ENCODE results near the gene SLC30A2. TPM values are rescaled to one million over a fixed set of nuclear protein-coding genes. Genes with fewer than 3 reads are reported as not detected.
A peak's percentile ranks its signal among the peaks of the same experiment; 100 is the strongest.

Gene SLC30A2
- total RNA-seq, 2 experiments from 2014 or later: not detected

- ATAC-seq (ENCODE audit: low read depth) (no peak), DNase-seq (no peak)
- H3K4me1 Mint-ChIP-seq: no peaks in the 10 kb centered on the region
- no peak overlapping the region for H3K27ac Mint-ChIP-seq
- no peaks in the 10 kb centered on the region for H3K36me3 Mint-ChIP-seq
- POLR2A ChIA-PET: no interaction called here
- no peaks in the 10 kb centered on the region for H3K9me3 Mint-ChIP-seq
- no peak overlapping the region for H3K4me3 Mint-ChIP-seq
- H3K27me3 Mint-ChIP-seq: peaks cover 22% of the 10 kb centered on the region
Measured at GRCh38 chr1:26059906-26060305, 14.0 kb upstream of the SLC30A2 start.

DNA sequence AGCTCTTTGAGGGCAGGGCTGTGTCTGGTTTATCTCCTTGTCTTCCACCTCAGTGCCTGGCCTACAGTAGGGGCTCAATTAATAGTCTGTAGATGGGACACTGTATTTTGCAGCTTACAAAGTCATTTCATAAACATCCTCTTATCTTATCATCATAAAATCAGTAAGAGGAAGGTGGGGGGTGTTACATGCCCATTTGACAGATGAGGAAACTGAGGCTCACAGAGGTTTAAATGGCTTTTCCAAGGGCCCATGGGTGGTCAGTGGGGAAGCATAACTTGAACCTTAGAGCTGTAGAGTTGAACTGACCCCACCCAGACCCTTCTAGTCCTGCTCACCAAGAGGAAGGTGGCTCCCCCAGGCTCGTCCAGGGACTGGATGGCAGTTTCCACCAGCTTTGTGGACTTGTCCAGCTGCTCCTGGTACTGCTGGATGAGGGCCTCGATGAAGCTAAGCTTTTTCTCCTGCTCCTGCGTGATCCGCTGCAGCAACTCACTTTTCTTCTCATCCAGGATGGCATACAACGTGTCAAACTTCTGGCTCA lies 12.2 kb upstream of the SLC30A2 start:
- H3K4me1 Mint-ChIP-seq: no peaks in the 10 kb centered on the region

GRCh38 chr1:26057189-26057588 lies 11.3 kb upstream of the SLC30A2 start:
- Mint-ChIP-seq H3K36me3 (no peaks in the 10 kb centered on the region), H3K4me3 (no peak overlapping the region), H3K9me3 (no peaks in the 10 kb centered on the region), H3K27ac (no peak overlapping the region), H3K4me1 (no peaks in the 10 kb centered on the region), H3K27me3 (peaks cover 28% of the 10 kb centered on the region)
- DNase-seq (no peak), ATAC-seq (ENCODE audit: low read depth) (no peak)
- POLR2A ChIA-PET: no interaction called here

More for the DNA sequence above, 12.2 kb upstream of the SLC30A2 start:
- Mint-ChIP-seq H3K9me3 (no peaks in the 10 kb centered on the region), H3K27ac (no peak overlapping the region), H3K36me3 (no peaks in the 10 kb centered on the region), H3K27me3 (peaks cover 32% of the 10 kb centered on the region), H3K4me3 (no peak overlapping the region)
- DNase-seq (no peak), ATAC-seq (ENCODE audit: low read depth) (no peak)
- POLR2A ChIA-PET: no interaction called here

DNA sequence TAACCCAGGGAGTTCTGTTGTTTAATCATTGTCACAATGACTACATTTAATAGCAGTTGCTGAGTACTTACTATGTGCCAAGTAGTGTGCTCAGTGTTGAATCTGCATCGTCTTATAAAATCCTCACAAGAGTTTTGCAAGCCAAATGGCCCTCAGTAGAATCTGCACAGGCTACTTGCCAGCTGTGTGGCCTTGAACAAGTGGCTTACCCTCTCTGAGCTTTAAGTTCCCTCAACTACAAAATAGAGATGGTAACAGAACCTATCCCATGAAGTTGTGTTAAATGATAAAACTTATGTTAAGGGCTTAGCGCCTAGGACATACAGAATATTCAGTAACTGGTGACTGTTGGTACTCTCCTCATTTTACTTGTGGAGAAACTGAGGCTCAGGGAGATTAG lies 9.1 kb upstream of the SLC30A2 start:
- Mint-ChIP-seq H3K4me3 (no peak overlapping the region), H3K36me3 (no peaks in the 10 kb centered on the region), H3K9me3 (no peaks in the 10 kb centered on the region), H3K4me1 (peaks cover 7% of the 10 kb centered on the region), H3K27me3 (peaks cover 45% of the 10 kb centered on the region), H3K27ac (no peak overlapping the region)
- POLR2A ChIA-PET: interaction anchor here (1.0 kb wide), 1 partner anchor 12 kb away, joined by 3 read pairs; no protein-coding TSS in a partner anchor
- DNase-seq (no peak), ATAC-seq (ENCODE audit: low read depth) (no peak)

DNA sequence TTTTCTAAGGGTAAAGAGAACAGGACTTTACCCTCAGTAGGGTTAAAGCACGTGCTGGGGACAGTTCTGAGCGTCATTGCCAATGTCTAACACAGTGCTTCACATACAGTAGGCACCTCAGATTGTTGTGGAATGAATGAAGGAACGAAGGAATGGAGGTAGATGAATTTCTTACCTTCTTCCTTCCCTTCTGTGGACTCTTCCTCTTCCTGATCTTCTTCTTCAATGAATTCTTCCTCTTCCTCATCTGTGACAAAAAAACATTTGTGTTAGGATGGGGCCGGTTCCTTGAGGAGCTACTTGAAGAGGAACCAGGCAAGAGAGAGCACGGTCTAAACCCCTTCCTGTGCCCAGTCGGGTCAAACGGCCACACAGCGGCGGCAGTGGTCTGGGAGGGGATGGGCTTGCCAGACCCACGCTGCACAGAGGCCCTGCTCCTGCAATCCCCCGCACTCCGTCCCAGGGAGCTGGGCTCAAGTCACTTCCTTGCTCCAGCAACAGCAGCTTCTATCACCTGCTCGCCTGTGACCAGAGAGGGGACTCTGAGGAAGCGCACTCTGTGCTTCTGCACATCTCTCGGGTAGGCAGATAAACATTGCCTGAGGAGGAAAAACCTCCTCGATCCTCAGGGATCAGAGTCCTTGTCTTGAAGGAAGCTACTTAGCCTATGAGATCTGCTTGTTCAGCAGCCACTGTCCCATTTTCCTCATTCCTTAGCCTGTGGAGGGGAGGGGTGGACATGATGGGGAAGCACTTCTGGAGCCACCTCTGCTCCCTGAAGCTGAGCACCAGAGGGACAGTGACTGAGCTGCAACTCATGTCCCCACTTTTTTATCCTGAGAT lies 8.0 kb upstream of the SLC30A2 start:
- no peaks in the 10 kb centered on the region for H3K9me3 Mint-ChIP-seq
- ATAC-seq (ENCODE audit: low read depth): no peak
- H3K27me3 Mint-ChIP-seq: peaks cover 53% of the 10 kb centered on the region
- peaks cover 7% of the 10 kb centered on the region for H3K4me1 Mint-ChIP-seq
- no peak overlapping the region for H3K4me3 Mint-ChIP-seq
- H3K27ac Mint-ChIP-seq: no peak overlapping the region
- POLR2A ChIA-PET: interaction anchor here (0.9 to 1.0 kb wide), 2 partner anchors 11 to 246 kb away, joined by 3 read pairs; no protein-coding TSS in a partner anchor
- H3K36me3 Mint-ChIP-seq: no peaks in the 10 kb centered on the region
- DNase-seq: no peak

DNA sequence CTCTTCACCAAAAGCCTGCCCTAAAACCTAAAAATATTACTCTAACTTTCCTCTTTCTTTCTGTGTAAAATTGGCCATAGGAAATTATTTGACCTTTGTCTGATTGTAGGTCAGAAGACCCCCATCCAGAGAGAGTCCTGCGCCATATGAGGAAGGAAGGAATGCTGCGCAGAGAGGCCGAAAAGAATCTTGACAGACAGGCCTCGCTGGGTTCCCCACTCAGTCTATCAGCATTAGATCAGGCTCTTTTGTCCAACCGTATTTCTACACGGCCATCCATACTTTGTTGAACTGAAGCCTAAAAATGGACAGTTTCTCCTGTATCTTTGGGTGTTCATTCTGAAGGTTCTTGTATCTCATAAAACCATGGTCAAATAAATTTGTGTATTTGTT lies 4.3 kb upstream of the SLC30A2 start:
- POLR2A ChIA-PET: no interaction called here
- Mint-ChIP-seq H3K27ac (no peak overlapping the region), H3K4me1 (peaks cover 8% of the 10 kb centered on the region), H3K9me3 (no peaks in the 10 kb centered on the region), H3K27me3 (peaks cover 69% of the 10 kb centered on the region), H3K4me3 (no peak overlapping the region), H3K36me3 (no peaks in the 10 kb centered on the region)
- ATAC-seq (ENCODE audit: low read depth) (no peak), DNase-seq (no peak)

- ATAC-seq (ENCODE audit: low read depth) (no peak), DNase-seq (no peak)
- Mint-ChIP-seq H3K4me3 (no peak overlapping the region), H3K27ac (no peak overlapping the region), H3K4me1 (peaks cover 9% of the 10 kb centered on the region), H3K36me3 (no peaks in the 10 kb centered on the region), H3K27me3 (peaks cover 72% of the 10 kb centered on the region), H3K9me3 (no peaks in the 10 kb centered on the region)
- POLR2A ChIA-PET: no interaction called here
Measured at GRCh38 chr1:26049531-26050247, 3.8 kb upstream of the SLC30A2 start.

GRCh38 chr1:26047278-26047874 lies 1.5 kb upstream of the SLC30A2 start:
- POLR2A ChIA-PET: no interaction called here
- Mint-ChIP-seq H3K9me3 (no peaks in the 10 kb centered on the region), H3K4me1 (peaks cover 9% of the 10 kb centered on the region), H3K4me3 (no peak overlapping the region), H3K27me3 (peaks cover 76% of the 10 kb centered on the region), H3K36me3 (no peaks in the 10 kb centered on the region), H3K27ac (no peak overlapping the region)
- no peak for DNase-seq
- ATAC-seq (ENCODE audit: low read depth): no peak

GRCh38 chr1:26046246-26047095 lies 553 bp upstream of the SLC30A2 start:
- Mint-ChIP-seq H3K4me3 (no peak overlapping the region), H3K27ac (no peak overlapping the region), H3K4me1 (peaks cover 9% of the 10 kb centered on the region), H3K36me3 (no peaks in the 10 kb centered on the region), H3K9me3 (no peaks in the 10 kb centered on the region), H3K27me3 (peaks cover 71% of the 10 kb centered on the region)
- no peak for DNase-seq
- POLR2A ChIA-PET: no interaction called here
- ATAC-seq (ENCODE audit: low read depth): no peak

DNA sequence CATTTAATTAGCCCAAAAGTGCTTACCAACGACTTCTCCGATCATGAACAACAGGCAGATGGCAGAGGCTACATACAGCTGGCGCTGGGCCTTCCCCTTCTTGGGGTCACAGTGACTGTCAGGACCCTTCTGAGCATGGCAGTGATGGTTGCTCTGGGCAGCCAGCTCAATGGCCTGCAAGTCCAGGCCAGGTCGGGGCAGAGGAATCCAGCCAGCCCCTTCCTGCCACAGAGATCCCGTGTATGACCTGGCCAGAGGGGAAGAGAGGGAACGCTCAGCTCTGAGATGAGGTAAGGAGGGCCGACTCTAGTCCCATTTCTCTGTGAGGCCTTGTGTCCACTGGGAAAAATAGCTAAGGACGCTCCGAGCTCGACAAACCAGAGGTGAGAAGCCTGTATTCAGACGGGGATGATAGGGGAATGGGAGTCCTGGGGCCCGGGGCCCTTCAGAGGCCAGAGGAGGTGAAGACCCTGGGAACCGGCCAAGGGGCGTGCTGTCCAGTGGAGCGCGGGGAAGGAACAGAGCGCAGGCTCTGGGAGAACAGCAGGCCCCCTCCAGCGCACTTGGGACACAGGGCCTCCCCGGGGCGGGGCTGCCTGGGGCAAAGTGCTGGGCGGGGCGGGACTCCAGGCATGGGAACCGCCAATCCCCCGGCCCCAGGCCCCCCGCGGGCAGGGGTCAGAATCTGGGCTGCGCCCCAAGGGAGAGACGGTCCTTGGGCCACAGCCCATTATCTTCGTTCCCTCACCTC lies 772 bp downstream of the SLC30A2 start:
- no peak for ATAC-seq (ENCODE audit: low read depth)
- DNase-seq: no peak
- POLR2A ChIA-PET: no interaction called here
- Mint-ChIP-seq H3K27me3 (peaks cover 59% of the 10 kb centered on the region), H3K4me1 (peaks cover 2% of the 10 kb centered on the region), H3K9me3 (no peaks in the 10 kb centered on the region), H3K36me3 (no peaks in the 10 kb centered on the region), H3K4me3 (peak overlapping the region; percentile 8), H3K27ac (no peak overlapping the region)

GRCh38 chr1:26044414-26044813 lies 1.5 kb downstream of the SLC30A2 start:
- no peaks in the 10 kb centered on the region for H3K9me3 Mint-ChIP-seq
- H3K36me3 Mint-ChIP-seq: no peaks in the 10 kb centered on the region
- DNase-seq: no peak
- peaks cover 56% of the 10 kb centered on the region for H3K27me3 Mint-ChIP-seq
- no peak overlapping the region for H3K4me3 Mint-ChIP-seq
- no peak overlapping the region for H3K27ac Mint-ChIP-seq
- ATAC-seq (ENCODE audit: low read depth): no peak
- peaks cover 2% of the 10 kb centered on the region for H3K4me1 Mint-ChIP-seq
- POLR2A ChIA-PET: no interaction called here

GRCh38 chr1:26043765-26044164 lies 2.2 kb downstream of the SLC30A2 start:
- Mint-ChIP-seq H3K27ac (no peak overlapping the region), H3K4me3 (no peak overlapping the region), H3K27me3 (peaks cover 52% of the 10 kb centered on the region), H3K36me3 (no peaks in the 10 kb centered on the region), H3K4me1 (peaks cover 2% of the 10 kb centered on the region), H3K9me3 (no peaks in the 10 kb centered on the region)
- no peak for DNase-seq
- POLR2A ChIA-PET: no interaction called here
- no peak for ATAC-seq (ENCODE audit: low read depth)
